Measurements from ENCODE around the gene CDK5RAP2.

The CDK5RAP2 gene

GRCh38 chr9:120434532-120434931 lies 145.4 kb downstream of the CDK5RAP2 start:
- TF ChIP-seq PRDM2 (tag by site-specific recombination; IDR thresholded peaks at IDR 0.05; ENCODE audit: borderline replicate concordance) (no peak), GLI4 (tag by site-specific recombination; IDR thresholded peaks at IDR 0.05) (no peak), ZNF645 (tag by site-specific recombination; IDR thresholded peaks at IDR 0.05) (no peak), ZNF600 (tag by site-specific recombination; IDR thresholded peaks at IDR 0.05) (no peak), ZNF16 (tag by site-specific recombination; IDR thresholded peaks at IDR 0.05; ENCODE audit: low read depth) (no peak), ZNF184 (tag by site-specific recombination; IDR thresholded peaks at IDR 0.05) (no peak), IKZF3 (tag by site-specific recombination; IDR thresholded peaks at IDR 0.05) (no peak), ZNF530 (tag by site-specific recombination; IDR thresholded peaks at IDR 0.05; ENCODE audit: low read depth) (no peak), ZBTB7A (tag by site-specific recombination; IDR thresholded peaks at IDR 0.05; ENCODE audit: low read depth) (no peak), KLF17 (tag by site-specific recombination; IDR thresholded peaks at IDR 0.05) (no peak)
- Histone ChIP-seq H3K36me3 (ENCODE audit: control insufficient read depth in 2 of 2, insufficient read depth in 1 of 2, low read length in 2 of 2) (peaks cover 0 to 45% of the 10 kb centered on the region in 2 experiments; a peak in 1 of 3 replicates), H3K4me1 (ENCODE audit: control insufficient read depth, insufficient read depth, low read length) (no peaks in the 10 kb centered on the region), H3K27ac (ENCODE audit: extremely low read depth, low read depth, low read length) (no peak overlapping the region), H3K9me3 (ENCODE audit: control insufficient read depth, insufficient read depth, low read depth, low read length) (no peaks in the 10 kb centered on the region), H3K4me3 (ENCODE audit: low read depth, low read length) (no peak overlapping the region)
- ChIA-PET CTCF (interaction anchor here (1.1 to 1.5 kb wide), 2 partner anchors 13 to 43 kb away, joined by 3 to 4 read pairs; no protein-coding TSS in a partner anchor), POLR2A (no interaction called here)

GRCh38 chr9:120433701-120434100 lies 146.3 kb downstream of the CDK5RAP2 start:
- Histone ChIP-seq H3K4me1 (ENCODE audit: control insufficient read depth, insufficient read depth, low read length) (no peaks in the 10 kb centered on the region), H3K4me3 (ENCODE audit: low read depth, low read length) (no peak overlapping the region), H3K9me3 (ENCODE audit: control insufficient read depth, insufficient read depth, low read depth, low read length) (no peaks in the 10 kb centered on the region), H3K27ac (ENCODE audit: extremely low read depth, low read depth, low read length) (no peak overlapping the region), H3K36me3 (ENCODE audit: control insufficient read depth in 2 of 2, insufficient read depth in 1 of 2, low read length in 2 of 2) (peaks cover 0 to 37% of the 10 kb centered on the region in 2 experiments; a peak in 1 of 3 replicates)
- ChIA-PET CTCF (interaction anchor here (0.6 to 1.5 kb wide), 5 partner anchors 10 to 1057 kb away, joined by 3 to 4 read pairs (median 3); no protein-coding TSS in a partner anchor), POLR2A (no interaction called here)
- no peak for TF ChIP-seq GFI1B (tag by site-specific recombination; IDR thresholded peaks at IDR 0.05)
- TF ChIP-seq ZNF670 (tag by site-specific recombination; IDR thresholded peaks at IDR 0.05; ENCODE audit: low read depth) = no peak
- no peak for TF ChIP-seq ZNF843 (tag by site-specific recombination; IDR thresholded peaks at IDR 0.05)
- no peak for TF ChIP-seq ZNF747 (tag by site-specific recombination; IDR thresholded peaks at IDR 0.05)
- TF ChIP-seq RBAK (tag by site-specific recombination; IDR thresholded peaks at IDR 0.05) = no peak
- no peak for TF ChIP-seq ZNF274 (IDR thresholded peaks at IDR 0.05; ENCODE audit: low read length)
- no peak for TF ChIP-seq ZNF274 (tag by site-specific recombination; IDR thresholded peaks at IDR 0.05; ENCODE audit: borderline replicate concordance)
- no peak for TF ChIP-seq ZNF792 (tag by site-specific recombination; IDR thresholded peaks at IDR 0.05)
